ENCODE data around the gene KRT38. TPM values are rescaled to one million over a fixed set of nuclear protein-coding genes. Genes with fewer than 3 reads are reported as not detected.

The KRT38 gene
- polyA plus RNA-seq, 1 donor = not detected

- no peak for DNase-seq
Measured at GRCh38 chr17:41421617-41422016, 19.2 kb downstream of the KRT38 start.

DNA sequence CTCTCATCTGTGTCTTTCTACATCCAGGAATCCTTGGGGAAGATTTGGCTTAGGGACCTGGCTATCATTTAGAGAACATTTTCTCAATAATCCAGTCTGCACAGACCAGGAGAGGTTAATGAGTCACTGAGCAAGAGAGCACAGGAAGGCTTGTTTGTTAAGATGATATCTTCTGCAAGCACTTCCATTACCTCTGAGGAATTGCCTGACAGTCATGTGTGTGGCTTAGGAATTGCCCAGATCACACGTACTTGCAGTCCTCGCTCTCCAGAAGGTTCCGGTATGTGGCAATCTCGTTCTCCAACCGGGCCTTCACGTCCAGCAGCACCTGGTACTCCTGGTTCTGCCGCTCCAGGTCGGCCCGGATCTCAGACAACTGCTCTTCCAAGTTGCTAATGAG is 19.7 kb downstream of the KRT38 start:
- DNase-seq = no peak

- no peak for DNase-seq
Measured at GRCh38 chr17:41420134-41420533, 20.6 kb downstream of the KRT38 start.

DNA sequence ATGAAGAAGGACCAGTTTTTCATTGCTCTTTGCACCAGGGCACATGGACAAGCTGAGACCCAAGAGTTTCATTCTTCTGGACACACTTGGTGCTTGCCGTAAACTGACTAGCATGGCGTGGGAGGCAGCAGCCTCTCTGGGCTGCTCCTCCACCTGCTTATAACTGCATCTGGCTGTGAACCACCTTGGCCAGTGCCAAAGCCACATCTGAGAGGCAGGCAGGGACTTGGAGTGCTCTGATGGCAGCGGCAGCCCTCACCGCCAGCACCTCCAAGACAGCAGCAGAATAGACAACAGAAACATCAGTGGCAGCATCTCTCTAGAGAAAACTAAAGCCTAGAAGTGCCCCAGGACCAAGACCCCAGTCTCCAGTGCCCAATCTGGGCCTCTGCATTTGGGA is 21.1 kb downstream of the KRT38 start:
- DNase-seq = no peak

DNA sequence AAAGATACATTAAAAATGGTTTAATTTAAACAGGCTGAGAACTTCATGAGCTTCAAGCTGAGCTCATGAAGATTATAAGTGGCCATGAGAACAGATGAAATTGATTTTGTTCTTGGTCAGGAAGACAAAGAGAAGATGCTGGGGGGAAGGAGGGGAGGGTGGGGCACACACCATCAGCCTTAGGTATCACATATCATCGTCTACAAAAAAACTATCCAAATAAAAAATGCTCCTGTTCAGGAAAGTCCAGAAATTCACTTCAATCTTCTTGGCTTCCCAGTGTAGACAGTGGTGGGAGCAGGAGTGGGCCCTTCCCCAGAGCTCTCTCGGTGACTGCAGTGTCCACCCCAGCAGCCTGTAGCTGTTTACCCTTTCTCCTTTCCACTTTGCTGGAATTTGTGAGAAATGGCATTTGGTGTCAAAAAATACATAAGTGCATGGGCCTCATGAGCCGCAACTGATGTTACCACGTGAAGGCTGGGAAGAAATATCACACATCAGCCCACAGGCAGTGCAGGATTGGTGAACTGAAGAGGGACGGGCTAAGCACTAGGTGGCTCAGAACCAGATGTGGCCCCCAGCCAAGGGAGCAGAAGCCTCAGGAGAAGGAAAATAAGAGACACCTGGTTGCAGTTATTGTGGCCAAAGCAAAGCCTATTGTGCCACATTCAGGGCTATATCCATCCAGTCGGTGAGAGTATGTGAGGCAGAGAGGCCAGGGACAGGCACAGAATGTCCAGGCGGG is 22.5 kb downstream of the KRT38 start:
- no peak for DNase-seq

DNA sequence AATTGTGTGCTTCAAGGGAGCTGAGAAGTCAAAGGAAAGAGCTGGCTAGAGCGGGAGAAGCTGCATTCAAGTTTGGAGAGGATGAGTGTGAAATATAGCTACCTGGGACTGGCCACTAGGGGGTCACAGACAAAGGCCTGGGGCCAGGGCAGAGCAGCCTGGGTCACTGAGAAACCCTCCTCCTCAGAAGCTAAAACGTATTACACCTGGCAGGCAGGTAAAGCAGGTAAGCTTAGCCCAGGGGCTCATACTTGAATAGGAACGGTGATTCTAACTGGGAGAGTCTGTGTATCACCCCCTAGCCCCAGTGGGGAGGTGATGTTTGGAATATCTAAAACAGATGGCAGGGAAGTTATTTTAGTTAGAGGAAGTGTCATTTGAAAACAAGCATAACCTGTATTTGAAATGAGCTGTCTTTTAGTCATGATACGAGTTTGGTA is 23.2 kb downstream of the KRT38 start:
- no peak for DNase-seq

GRCh38 chr17:41417127-41417526 is 23.7 kb downstream of the KRT38 start:
- DNase-seq = no peak

DNA sequence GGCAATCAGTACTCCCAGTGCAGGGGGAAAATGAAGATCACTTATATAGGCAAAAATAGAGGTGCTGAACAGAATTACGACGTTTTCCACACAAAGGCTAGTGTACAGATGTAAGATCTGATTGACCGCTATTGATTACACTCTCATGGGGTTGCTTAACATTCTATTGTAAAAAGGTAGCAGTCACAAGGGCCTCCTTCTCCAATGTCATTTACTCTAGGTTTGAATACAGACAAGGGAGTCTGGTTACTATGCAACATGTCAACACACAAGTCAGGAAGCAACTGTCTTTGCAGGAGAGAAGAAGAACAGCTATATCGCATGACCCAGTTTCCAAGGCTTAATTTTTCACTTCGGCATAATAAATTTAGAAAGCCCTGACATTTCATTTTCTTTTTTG is 24.3 kb downstream of the KRT38 start:
- no peak for DNase-seq

GRCh38 chr17:41415833-41416335 is 24.9 kb downstream of the KRT38 start:
- no peak for DNase-seq

DNA sequence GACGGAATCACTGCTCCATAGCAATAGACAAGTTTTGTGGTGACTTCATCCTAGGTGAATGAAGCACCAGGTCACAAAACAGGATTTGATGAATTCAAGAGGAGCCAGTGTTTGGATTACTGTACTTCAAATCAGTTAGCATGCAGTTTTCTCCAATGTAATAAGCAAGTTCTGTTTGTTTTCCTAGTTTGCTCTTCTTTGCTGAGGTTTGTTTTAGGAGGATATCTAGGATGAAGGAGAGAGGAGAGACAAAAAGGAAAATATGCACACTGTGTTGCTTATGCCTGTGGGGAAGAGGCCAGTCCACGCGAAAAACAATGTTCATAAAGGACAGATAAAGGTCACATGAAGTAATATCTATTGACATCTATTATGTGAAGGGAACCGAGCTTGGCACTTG is 25.4 kb downstream of the KRT38 start:
- DNase-seq = no peak

DNA sequence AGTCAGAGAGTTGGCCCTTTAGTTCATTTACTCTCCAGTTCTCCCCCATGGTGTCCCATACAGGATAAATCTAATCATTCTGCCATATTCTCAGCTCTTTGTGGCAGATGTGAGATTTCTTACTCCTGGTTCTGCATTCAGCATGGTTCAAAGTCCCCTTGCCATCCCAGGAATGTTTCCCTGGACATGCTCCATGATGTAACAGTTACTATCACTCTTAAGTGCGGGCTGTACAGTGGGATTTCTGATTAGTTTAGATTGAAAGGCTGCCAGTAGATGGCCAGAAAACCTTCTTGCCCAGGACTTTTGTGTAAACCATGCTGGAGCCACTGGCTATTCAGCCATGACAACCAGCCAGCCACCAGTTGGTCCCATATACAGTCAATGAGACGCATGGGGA is 26.8 kb downstream of the KRT38 start:
- no peak for DNase-seq

DNA sequence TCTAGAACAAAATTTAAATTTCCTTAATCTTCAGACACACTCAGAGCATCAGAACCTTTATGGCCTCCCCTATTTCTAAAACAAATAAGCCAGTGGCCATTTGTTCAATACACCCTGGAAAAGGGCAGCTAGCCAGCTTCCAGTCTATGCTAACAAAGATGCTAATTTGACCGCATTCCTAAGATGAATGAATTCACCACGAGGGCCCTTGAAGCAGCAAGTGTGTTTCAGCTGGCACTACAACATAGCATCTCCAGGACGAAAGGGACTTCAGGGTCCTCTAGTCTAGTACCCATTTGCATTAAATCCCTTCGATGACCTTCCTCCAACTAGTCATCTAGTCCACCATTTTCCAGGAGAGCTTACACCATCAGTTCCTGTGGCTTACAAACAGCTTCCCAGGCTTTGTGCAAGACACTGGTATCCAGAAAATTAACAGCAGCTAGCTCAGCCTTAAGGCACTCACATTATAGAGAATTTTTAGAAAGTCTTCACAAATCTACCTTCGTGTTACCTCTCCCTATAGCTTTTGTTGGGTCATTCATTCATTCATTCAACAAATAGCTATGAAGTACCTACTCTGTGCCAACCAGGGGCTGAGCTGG is 27.3 kb downstream of the KRT38 start:
- DNase-seq = no peak

DNA sequence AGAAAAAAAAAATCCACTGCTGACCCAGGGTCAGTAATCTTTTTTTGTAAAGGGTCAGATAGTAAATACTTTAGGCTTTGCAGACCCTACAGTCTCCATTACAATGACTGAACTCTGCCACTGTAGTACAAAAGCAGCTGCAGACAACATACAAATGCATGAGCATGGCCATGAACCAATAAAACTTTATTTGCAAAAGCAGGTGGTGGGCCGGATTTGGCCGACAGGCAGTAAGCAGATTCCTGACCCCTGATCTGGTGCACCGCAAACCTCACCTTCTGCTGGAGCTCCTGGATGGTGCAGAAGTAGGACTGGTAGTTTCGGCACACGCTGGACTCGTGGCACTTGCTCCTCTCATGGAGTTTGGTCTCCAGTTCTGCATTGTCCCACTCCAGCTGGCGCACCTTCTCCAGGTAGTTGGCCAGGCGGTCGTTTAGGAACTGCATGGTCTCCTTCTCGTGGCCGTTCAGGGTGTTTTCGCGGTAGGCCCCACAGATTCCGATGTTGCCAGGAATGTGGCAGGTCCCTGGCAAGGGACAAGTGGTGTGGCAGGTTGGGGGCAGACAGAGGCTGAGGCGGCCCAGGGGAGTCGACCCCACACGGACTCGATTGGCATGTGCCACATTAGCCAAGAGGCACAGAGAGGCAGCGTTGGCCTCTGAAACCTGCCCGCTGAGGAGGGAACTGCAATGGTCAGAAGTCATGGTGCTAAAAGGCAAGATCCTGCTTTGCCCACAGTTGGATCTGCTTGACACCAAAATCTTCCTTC is 29.5 kb downstream of the KRT38 start:
- no peak for DNase-seq

- no peak for DNase-seq
Measured at GRCh38 chr17:41407226-41407625, 33.6 kb downstream of the KRT38 start.

- no peak for DNase-seq
Measured at GRCh38 chr17:41406205-41406604, 34.6 kb downstream of the KRT38 start.

- no peak for DNase-seq
Measured at GRCh38 chr17:41404024-41404671, 36.6 kb downstream of the KRT38 start.

- no peak for DNase-seq
Measured at GRCh38 chr17:41403404-41404023, 37.3 kb downstream of the KRT38 start.

DNA sequence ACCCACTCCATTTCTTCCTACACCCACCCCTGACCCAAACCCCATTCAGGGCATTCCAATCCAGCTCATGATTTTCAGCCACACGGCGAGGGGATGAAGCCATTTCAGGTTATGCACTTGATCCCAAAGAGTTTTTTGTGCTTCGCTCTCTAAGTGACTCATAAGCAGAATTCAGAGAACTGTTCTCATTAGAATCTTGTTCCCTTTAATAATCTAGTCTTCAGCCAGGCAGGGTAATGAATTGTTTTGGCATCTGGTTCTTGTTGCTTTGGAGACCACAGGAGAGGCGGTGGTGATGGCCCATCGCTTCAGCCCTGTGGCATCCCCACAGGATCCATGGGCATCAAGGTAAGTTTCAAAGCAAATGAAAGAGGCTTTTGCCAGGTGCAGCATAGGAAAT is 38.6 kb downstream of the KRT38 start:
- DNase-seq = no peak

- DNase-seq = no peak
Measured at GRCh38 chr17:41396996-41397660, 43.7 kb downstream of the KRT38 start, which contains the start of gene KRT31. KRT31 (minus strand) TSS chr17:41397608; CDS start chr17:41397539, 69 bp downstream.

GRCh38 chr17:41396340-41396739 is 44.4 kb downstream of the KRT38 start:
- DNase-seq = no peak

DNA sequence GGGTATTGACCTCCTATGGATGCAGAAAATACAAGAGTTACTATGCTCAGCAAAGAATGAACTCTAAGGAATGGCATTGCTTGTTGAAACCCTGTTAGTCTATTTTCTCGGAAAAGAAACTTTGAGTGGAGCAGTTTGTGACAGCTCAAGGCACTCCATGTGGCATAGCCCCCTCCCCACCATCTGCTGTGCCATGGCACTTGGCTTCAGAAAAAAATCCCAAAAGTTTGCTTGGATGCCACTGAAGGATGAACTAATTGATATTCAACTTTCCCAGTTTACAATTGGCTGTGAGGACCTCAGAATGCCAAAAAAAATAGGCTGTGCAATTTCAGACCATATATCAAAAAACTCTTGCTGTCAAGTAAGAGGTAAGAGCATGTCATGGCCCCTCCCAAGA is 45.2 kb downstream of the KRT38 start:
- no peak for DNase-seq

All from left kidney (tissue), 2 donors.